ENCODE measurements around the gene APOBEC4. TPM values are rescaled to one million over a fixed set of nuclear protein-coding genes. Genes with fewer than 3 reads are reported as not detected.
"Not testable (repeated sequence)": the region's sequence is repeated elsewhere in the genome, so short reads cannot be mapped to it uniquely, and the experiment has no call there.

APOBEC4 gene
- total and polyA plus RNA-seq, 4 donors, result 0.66 TPM; not detected in 3

GRCh38 chr1:183628537-183628936 is 24.6 kb downstream of the APOBEC4 start:
- no peak for DNase-seq (ENCODE audit: low read depth in 4 of 6, low spot score in 6 of 6)
- H3K36me3 ChIP-seq (ENCODE audit: control insufficient read depth, insufficient read depth, low read length), result peaks cover 2% of the 10 kb centered on the region
- H3K4me3 ChIP-seq (ENCODE audit: low read depth, low read length), result no peak overlapping the region
- H3K4me1 ChIP-seq (ENCODE audit: control insufficient read depth, insufficient read depth, low read length), result no peaks in the 10 kb centered on the region
- no peak overlapping the region for H3K27ac ChIP-seq (ENCODE audit: low read depth, low read length)
- H3K9me3 ChIP-seq (ENCODE audit: control insufficient read depth, insufficient read depth, low read length), result no peaks in the 10 kb centered on the region
- no peaks in the 10 kb centered on the region for H3K27me3 ChIP-seq (ENCODE audit: control insufficient read depth, insufficient read depth, low read length)

- not testable (repeated sequence) for H3K36me3 ChIP-seq (ENCODE audit: control insufficient read depth, insufficient read depth, low read length); H3K4me3 ChIP-seq (ENCODE audit: low read depth, low read length); DNase-seq (ENCODE audit: low read depth in 4 of 6, low spot score in 6 of 6); H3K4me1 ChIP-seq (ENCODE audit: control insufficient read depth, insufficient read depth, low read length); H3K9me3 ChIP-seq (ENCODE audit: control insufficient read depth, insufficient read depth, low read length); H3K27me3 ChIP-seq (ENCODE audit: control insufficient read depth, insufficient read depth, low read length); H3K27ac ChIP-seq (ENCODE audit: low read depth, low read length)
- no CpG with 5 or more reads among the region's 3 CpGs for WGBS (ENCODE audit: insufficient coverage)
Measured at GRCh38 chr1:183626236-183626635, 26.9 kb downstream of the APOBEC4 start.

GRCh38 chr1:183622884-183623785 is 30.0 kb downstream of the APOBEC4 start:
- Histone ChIP-seq H3K4me1 (ENCODE audit: control insufficient read depth, insufficient read depth, low read length) (no peaks in the 10 kb centered on the region), H3K27ac (ENCODE audit: low read depth, low read length) (no peak overlapping the region), H3K27me3 (ENCODE audit: control insufficient read depth, insufficient read depth, low read length) (no peaks in the 10 kb centered on the region), H3K9me3 (ENCODE audit: control insufficient read depth, insufficient read depth, low read length) (no peaks in the 10 kb centered on the region), H3K4me3 (ENCODE audit: low read depth, low read length) (no peak overlapping the region), H3K36me3 (ENCODE audit: control insufficient read depth, insufficient read depth, low read length) (no peaks in the 10 kb centered on the region)
- WGBS (ENCODE audit: insufficient coverage), result 45% methylated on average over 6 of the region's 10 CpGs
- DNase-seq (ENCODE audit: low read depth in 4 of 6, low spot score in 6 of 6), result peak in 2 of 6 donors; percentile 83 to 94

GRCh38 chr1:183622013-183622412 is 31.1 kb downstream of the APOBEC4 start:
- no peak overlapping the region for H3K4me3 ChIP-seq (ENCODE audit: low read depth, low read length)
- WGBS (ENCODE audit: insufficient coverage), result no CpG with 5 or more reads among the region's 1 CpG
- H3K27ac ChIP-seq (ENCODE audit: low read depth, low read length), result no peak overlapping the region
- no peaks in the 10 kb centered on the region for H3K9me3 ChIP-seq (ENCODE audit: control insufficient read depth, insufficient read depth, low read length)
- H3K27me3 ChIP-seq (ENCODE audit: control insufficient read depth, insufficient read depth, low read length), result no peaks in the 10 kb centered on the region
- no peak for DNase-seq (ENCODE audit: low read depth in 4 of 6, low spot score in 6 of 6)
- no peaks in the 10 kb centered on the region for H3K4me1 ChIP-seq (ENCODE audit: control insufficient read depth, insufficient read depth, low read length)
- H3K36me3 ChIP-seq (ENCODE audit: control insufficient read depth, insufficient read depth, low read length), result no peaks in the 10 kb centered on the region

- H3K4me1 ChIP-seq (ENCODE audit: control insufficient read depth, insufficient read depth, low read length), result no peaks in the 10 kb centered on the region
- no peaks in the 10 kb centered on the region for H3K27me3 ChIP-seq (ENCODE audit: control insufficient read depth, insufficient read depth, low read length)
- no peaks in the 10 kb centered on the region for H3K36me3 ChIP-seq (ENCODE audit: control insufficient read depth, insufficient read depth, low read length)
- H3K9me3 ChIP-seq (ENCODE audit: control insufficient read depth, insufficient read depth, low read length), result no peaks in the 10 kb centered on the region
- no peak overlapping the region for H3K4me3 ChIP-seq (ENCODE audit: low read depth, low read length)
- no peak overlapping the region for H3K27ac ChIP-seq (ENCODE audit: low read depth, low read length)
- DNase-seq (ENCODE audit: low read depth in 4 of 6, low spot score in 6 of 6), result no peak
- WGBS (ENCODE audit: insufficient coverage), result no CpG with 5 or more reads among the region's 2 CpGs
Measured at GRCh38 chr1:183620311-183620710, 32.8 kb downstream of the APOBEC4 start.

GRCh38 chr1:183619781-183620180 is 33.3 kb downstream of the APOBEC4 start:
- Histone ChIP-seq H3K4me1 (ENCODE audit: control insufficient read depth, insufficient read depth, low read length) (no peaks in the 10 kb centered on the region), H3K9me3 (ENCODE audit: control insufficient read depth, insufficient read depth, low read length) (no peaks in the 10 kb centered on the region), H3K36me3 (ENCODE audit: control insufficient read depth, insufficient read depth, low read length) (no peaks in the 10 kb centered on the region), H3K27me3 (ENCODE audit: control insufficient read depth, insufficient read depth, low read length) (no peaks in the 10 kb centered on the region), H3K4me3 (ENCODE audit: low read depth, low read length) (no peak overlapping the region), H3K27ac (ENCODE audit: low read depth, low read length) (no peak overlapping the region)
- no CpG with 5 or more reads among the region's 1 CpG for WGBS (ENCODE audit: insufficient coverage)
- no peak for DNase-seq (ENCODE audit: low read depth in 4 of 6, low spot score in 6 of 6)

- H3K4me1 ChIP-seq (ENCODE audit: control insufficient read depth, insufficient read depth, low read length); H3K36me3 ChIP-seq (ENCODE audit: control insufficient read depth, insufficient read depth, low read length); DNase-seq (ENCODE audit: low read depth in 4 of 6, low spot score in 6 of 6); H3K4me3 ChIP-seq (ENCODE audit: low read depth, low read length); H3K27me3 ChIP-seq (ENCODE audit: control insufficient read depth, insufficient read depth, low read length); H3K27ac ChIP-seq (ENCODE audit: low read depth, low read length); H3K9me3 ChIP-seq (ENCODE audit: control insufficient read depth, insufficient read depth, low read length): not testable (repeated sequence)
- WGBS (ENCODE audit: insufficient coverage), result 57% methylated on average over 3 of the region's 5 CpGs
Measured at GRCh38 chr1:183618202-183618601, 34.9 kb downstream of the APOBEC4 start.

- not testable (repeated sequence) for H3K27me3 ChIP-seq (ENCODE audit: control insufficient read depth, insufficient read depth, low read length); H3K9me3 ChIP-seq (ENCODE audit: control insufficient read depth, insufficient read depth, low read length); H3K36me3 ChIP-seq (ENCODE audit: control insufficient read depth, insufficient read depth, low read length); H3K27ac ChIP-seq (ENCODE audit: low read depth, low read length); H3K4me3 ChIP-seq (ENCODE audit: low read depth, low read length); DNase-seq (ENCODE audit: low read depth in 4 of 6, low spot score in 6 of 6)
- no CpG with 5 or more reads among the region's 3 CpGs for WGBS (ENCODE audit: insufficient coverage)
- H3K4me1 ChIP-seq (ENCODE audit: control insufficient read depth, insufficient read depth, low read length), result peaks cover 13% of the 10 kb centered on the region
Measured at GRCh38 chr1:183612975-183613374, 40.1 kb downstream of the APOBEC4 start.

- no CpG with 5 or more reads among the region's 3 CpGs for WGBS (ENCODE audit: insufficient coverage)
- no peak overlapping the region for H3K27ac ChIP-seq (ENCODE audit: low read depth, low read length)
- no peak for DNase-seq (ENCODE audit: low read depth in 4 of 6, low spot score in 6 of 6)
- H3K27me3 ChIP-seq (ENCODE audit: control insufficient read depth, insufficient read depth, low read length), result no peaks in the 10 kb centered on the region
- H3K4me3 ChIP-seq (ENCODE audit: low read depth, low read length), result no peak overlapping the region
- peaks cover 13% of the 10 kb centered on the region for H3K4me1 ChIP-seq (ENCODE audit: control insufficient read depth, insufficient read depth, low read length)
- H3K9me3 ChIP-seq (ENCODE audit: control insufficient read depth, insufficient read depth, low read length), result no peaks in the 10 kb centered on the region
- no peaks in the 10 kb centered on the region for H3K36me3 ChIP-seq (ENCODE audit: control insufficient read depth, insufficient read depth, low read length)
Measured at GRCh38 chr1:183612407-183612806, 40.7 kb downstream of the APOBEC4 start.

- WGBS (ENCODE audit: insufficient coverage), result no CpG with 5 or more reads among the region's 2 CpGs
- H3K27ac ChIP-seq (ENCODE audit: low read depth, low read length), result no peak overlapping the region
- peaks cover 13% of the 10 kb centered on the region for H3K4me1 ChIP-seq (ENCODE audit: control insufficient read depth, insufficient read depth, low read length)
- H3K36me3 ChIP-seq (ENCODE audit: control insufficient read depth, insufficient read depth, low read length), result no peaks in the 10 kb centered on the region
- no peaks in the 10 kb centered on the region for H3K27me3 ChIP-seq (ENCODE audit: control insufficient read depth, insufficient read depth, low read length)
- H3K9me3 ChIP-seq (ENCODE audit: control insufficient read depth, insufficient read depth, low read length), result no peaks in the 10 kb centered on the region
- no peak for DNase-seq (ENCODE audit: low read depth in 4 of 6, low spot score in 6 of 6)
- H3K4me3 ChIP-seq (ENCODE audit: low read depth, low read length), result no peak overlapping the region
Measured at GRCh38 chr1:183611021-183611420, 42.1 kb downstream of the APOBEC4 start.
